Measurements from ENCODE around the gene FAM53C. TPM values are rescaled to one million over a fixed set of nuclear protein-coding genes. Genes with fewer than 3 reads are reported as not detected.

The FAM53C gene
- total and polyA plus RNA-seq, 2 donors (not counting 3 experiments of a cell fraction or from before 2014, with no cell fraction given): 37.4 to 37.9 TPM

- ChIA-PET CTCF (interaction anchor here (1.0 to 6.6 kb wide), 3 partner anchors 16 to 148 kb away, joined by 3 to 71 read pairs (median 3); partner anchors contain the start of gene KDM3B), POLR2A (no interaction called here)
- peak; percentile 40 for DNase-seq (ENCODE audit: low read depth, low spot score)
- Histone ChIP-seq H3K4me1 (ENCODE audit: control insufficient read depth, extremely low read depth, insufficient read depth, low read length) (peaks cover 20% of the 10 kb centered on the region), H3K9ac (replicated peaks; ENCODE audit: extremely low read depth, insufficient read depth, low read length) (no peak overlapping the region), H3K27me3 (ENCODE audit: control insufficient read depth in 2 of 2, insufficient read depth in 2 of 2, low read length in 2 of 2) (no peaks in the 10 kb centered on the region), H4K20me1 (replicated peaks; ENCODE audit: control insufficient read depth, extremely low read depth, insufficient read depth, low read length) (peaks cover 3% of the 10 kb centered on the region), H3K9me3 (replicated peaks; ENCODE audit: control insufficient read depth, insufficient read depth, low read length) (no peaks in the 10 kb centered on the region), H3K27ac (ENCODE audit: insufficient read depth, low read depth, low read length) (peak overlapping the region; percentile 39), H3K79me2 (ENCODE audit: control insufficient read depth, insufficient read depth, low read length) (peaks cover 59% of the 10 kb centered on the region), H2AFZ (ENCODE audit: low read depth, low read length) (no peak overlapping the region), H3K36me3 (ENCODE audit: control insufficient read depth in 2 of 2, extremely low read depth in 1 of 2, insufficient read depth in 2 of 2, low read length in 2 of 2) (no peaks in the 10 kb centered on the region), H3K4me3 (replicated peaks in 1 of 3; ENCODE audit: insufficient read depth in 1 of 3, low read depth in 1 of 3, low read length in 3 of 3) (no peak overlapping the region), H3K4me2 (ENCODE audit: insufficient read depth, low read length) (peak overlapping the region; percentile 61), H3K9me1 (replicated peaks; ENCODE audit: control insufficient read depth, extremely low read depth, insufficient read depth, low read length) (no peaks in the 10 kb centered on the region)
- no peak for FAIRE-seq
- dilution Hi-C loops (cut with MboI; ENCODE audit: extremely low pct_ligation_motif_present, low sequenced_read_pairs) (no loop called here), intact Hi-C loops (cut with micrococcal nuclease) (loop anchor here (2.0 kb wide), 1 partner anchor 16 kb away; the partner anchor contains the start of gene KDM3B)
- BruUV-seq (replicated peaks): no TSS peak
- TF ChIP-seq FOS (IDR thresholded peaks at IDR 0.05; ENCODE audit: borderline replicate concordance, insufficient read depth, low read length) (peak; percentile 17), MYC (IDR thresholded peaks at IDR 0.05; ENCODE audit: low read depth, low read length) (no peak)
These were observed 31.2 kb downstream of the FAM53C start for GRCh38 chr5:138369261-138369660.

GRCh38 chr5:138369706-138370105 is 31.6 kb downstream of the FAM53C start:
- Histone ChIP-seq H3K36me3 (ENCODE audit: control insufficient read depth in 2 of 2, extremely low read depth in 1 of 2, insufficient read depth in 2 of 2, low read length in 2 of 2) (no peaks in the 10 kb centered on the region), H3K4me2 (ENCODE audit: insufficient read depth, low read length) (peak overlapping the region; percentile 61), H3K27ac (ENCODE audit: insufficient read depth, low read depth, low read length) (peak overlapping the region; percentile 39), H3K79me2 (ENCODE audit: control insufficient read depth, insufficient read depth, low read length) (peaks cover 55% of the 10 kb centered on the region), H3K9me1 (replicated peaks; ENCODE audit: control insufficient read depth, extremely low read depth, insufficient read depth, low read length) (no peaks in the 10 kb centered on the region), H3K9me3 (replicated peaks; ENCODE audit: control insufficient read depth, insufficient read depth, low read length) (no peaks in the 10 kb centered on the region), H2AFZ (ENCODE audit: low read depth, low read length) (no peak overlapping the region), H3K4me1 (ENCODE audit: control insufficient read depth, extremely low read depth, insufficient read depth, low read length) (peaks cover 20% of the 10 kb centered on the region), H3K4me3 (replicated peaks in 1 of 3; ENCODE audit: insufficient read depth in 1 of 3, low read depth in 1 of 3, low read length in 3 of 3) (no peak overlapping the region), H3K27me3 (ENCODE audit: control insufficient read depth in 2 of 2, insufficient read depth in 2 of 2, low read length in 2 of 2) (no peaks in the 10 kb centered on the region), H4K20me1 (replicated peaks; ENCODE audit: control insufficient read depth, extremely low read depth, insufficient read depth, low read length) (peaks cover 3% of the 10 kb centered on the region), H3K9ac (replicated peaks; ENCODE audit: extremely low read depth, insufficient read depth, low read length) (no peak overlapping the region)
- intact Hi-C loops (cut with micrococcal nuclease) (loop anchor here (2.0 kb wide), 1 partner anchor 17 kb away; the partner anchor contains the start of gene KDM3B), dilution Hi-C loops (cut with MboI; ENCODE audit: extremely low pct_ligation_motif_present, low sequenced_read_pairs) (no loop called here)
- FAIRE-seq (no peak), DNase-seq (ENCODE audit: low read depth, low spot score) (peak; percentile 20)
- ChIA-PET CTCF (interaction anchor here (1.1 to 6.6 kb wide), 2 partner anchors 16 to 69 kb away, joined by 4 to 71 read pairs; partner anchors contain the start of genes KDM3B and REEP2), POLR2A (interaction anchor here (1.7 kb wide), 1 partner anchor 31 kb away, joined by 8 read pairs; the partner anchor contains the start of gene FAM53C)
- TF ChIP-seq EZH2 (IDR thresholded peaks at IDR 0.05; ENCODE audit: borderline replicate concordance, low read depth, low read length, severe bottlenecking) (no peak), CTCF (IDR thresholded peaks at IDR 0.05; ENCODE audit: extremely low read depth in 1 of 2, insufficient read depth in 1 of 2, low read depth in 1 of 2, low read length in 2 of 2) (no peak), MAX (IDR thresholded peaks at IDR 0.05; ENCODE audit: insufficient read depth, insufficient read length) (no peak), FOS (IDR thresholded peaks at IDR 0.05; ENCODE audit: borderline replicate concordance, insufficient read depth, low read length) (no peak), POLR2AphosphoS5 (IDR thresholded peaks at IDR 0.05; ENCODE audit: insufficient read depth, low read depth, low read length) (no peak), JUN (IDR thresholded peaks at IDR 0.05; ENCODE audit: borderline replicate concordance, insufficient read depth, insufficient read length, low read depth) (no peak), POLR2A (IDR thresholded peaks at IDR 0.05; ENCODE audit: low read depth, low read length) (no peak), GATA2 (IDR thresholded peaks at IDR 0.05; ENCODE audit: insufficient read depth, insufficient read length, low read depth, low read length) (no peak), MYC (IDR thresholded peaks at IDR 0.05; ENCODE audit: low read depth, low read length) (no peak)
- BruUV-seq (replicated peaks): no TSS peak
